A673 (cell line): Measurements from ENCODE around the gene RBM17. TPM values are rescaled to one million over a fixed set of nuclear protein-coding genes. Genes with fewer than 3 reads are reported as not detected.

Source experiments
- BruUV-seq: library from RNA; stranded (reverse); fragments of 400-500 nt; replicated peaks from 2 replicates; lab custom pipeline; 2021; lab: Mats Ljungman, UMichigan
- CTCF ChIA-PET: fragments of 300-600 bp; sonication (Branson Sonifier 250); formaldehyde crosslinking; loops from one replicate; lab custom pipeline; 2022; ENCODE audit warnings: antibody characterized with exemption; lab: Charles Lee
- POLR2A ChIA-PET: fragments of 300-600 bp; sonication (Branson Sonifier 250); formaldehyde crosslinking; loops from one replicate; lab custom pipeline; 2022; ENCODE audit warnings: antibody characterized with exemption; ENCODE audit not compliant: low non-redundant PET; lab: Charles Lee
- DNase-seq: peaks from one replicate; pipeline ENCODE4 v3.0.0-alpha.2; 2015; ENCODE audit warnings: low spot score
- H3K27ac ChIP-seq: fragments of 200-600 bp; sonication (generic); 2 replicates; pipeline ENCODE4 v1.5.1; 2016; ENCODE audit warnings: mixed run types, low read depth, mild to moderate bottlenecking, mixed read lengths, antibody characterized with exemption, low read length; ENCODE audit not compliant: poor library complexity, severe bottlenecking
- H3K27me3 ChIP-seq: fragments of 200-600 bp; sonication (generic); replicated peaks from 2 replicates; pipeline ENCODE4 v1.6.1; 2017; ENCODE audit warnings: mixed run types, low read depth, mild to moderate bottlenecking, mixed read lengths, antibody characterized with exemption, low read length; ENCODE audit not compliant: insufficient read depth, poor library complexity
- H3K36me3 ChIP-seq: fragments of 200-600 bp; sonication (generic); 2 replicates; pipeline ENCODE4 v1.6.1; 2016; ENCODE audit warnings: mixed run types, mild to moderate bottlenecking, mixed read lengths, antibody characterized with exemption, low read length; ENCODE audit not compliant: insufficient read depth, poor library complexity, severe bottlenecking
- H3K4me1 ChIP-seq: fragments of 200-600 bp; sonication (generic); 2 replicates; pipeline ENCODE4 v1.6.1; 2017; ENCODE audit warnings: mixed run types, mild to moderate bottlenecking, mixed read lengths, antibody characterized with exemption, low read length; ENCODE audit not compliant: insufficient read depth, poor library complexity, severe bottlenecking
- H3K4me3 ChIP-seq: fragments of 200-600 bp; sonication (generic); 2 replicates; pipeline ENCODE4 v1.5.1; 2016; ENCODE audit warnings: low read depth, mixed run types, mild to moderate bottlenecking, mixed read lengths, low read length; ENCODE audit not compliant: poor library complexity, severe bottlenecking
- H3K9me3 ChIP-seq: fragments of 200-600 bp; sonication (generic); 2 replicates; pipeline ENCODE4 v1.6.1; 2016; ENCODE audit warnings: mixed run types, low read depth, mild to moderate bottlenecking, mixed read lengths, antibody characterized with exemption, low read length; ENCODE audit not compliant: poor library complexity, severe bottlenecking
- EZH2 ChIP-seq: fragments of 200-600 bp; sonication (generic); IDR thresholded peaks from 2 replicates; pipeline ENCODE4 v1.6.1; 2017; ENCODE audit warnings: borderline replicate concordance, low read depth, mild to moderate bottlenecking, mixed read lengths, antibody characterized with exemption, low read length; ENCODE audit not compliant: poor library complexity, severe bottlenecking
- intact Hi-C: fragments of 100-400 bp; cut with micrococcal nuclease; formaldehyde crosslinking; loops from one replicate; pipeline ENCODE4 v1.10.0; 2022; ENCODE audit not compliant: unreplicated experiment
- total RNA-seq: library from RNA; stranded (reverse); gene quantifications from 2 replicates; pipeline ENCODE4 v1.2.3, GENCODE V29; 2021
- TF ChIP-seq, protein P1 (sequence below): fragments of 300-800, 200-600 bp; sonication (generic); conservative IDR thresholded peaks from 2 replicates; pipeline ENCODE4 v1.5.1; 2017; ENCODE audit warnings: low read depth, mild to moderate bottlenecking, antibody characterized with exemption, low read length, moderate library complexity, mixed read lengths

The RBM17 gene
- total RNA-seq, 1 experiment from 2014 or later, result 195 TPM

DNA sequence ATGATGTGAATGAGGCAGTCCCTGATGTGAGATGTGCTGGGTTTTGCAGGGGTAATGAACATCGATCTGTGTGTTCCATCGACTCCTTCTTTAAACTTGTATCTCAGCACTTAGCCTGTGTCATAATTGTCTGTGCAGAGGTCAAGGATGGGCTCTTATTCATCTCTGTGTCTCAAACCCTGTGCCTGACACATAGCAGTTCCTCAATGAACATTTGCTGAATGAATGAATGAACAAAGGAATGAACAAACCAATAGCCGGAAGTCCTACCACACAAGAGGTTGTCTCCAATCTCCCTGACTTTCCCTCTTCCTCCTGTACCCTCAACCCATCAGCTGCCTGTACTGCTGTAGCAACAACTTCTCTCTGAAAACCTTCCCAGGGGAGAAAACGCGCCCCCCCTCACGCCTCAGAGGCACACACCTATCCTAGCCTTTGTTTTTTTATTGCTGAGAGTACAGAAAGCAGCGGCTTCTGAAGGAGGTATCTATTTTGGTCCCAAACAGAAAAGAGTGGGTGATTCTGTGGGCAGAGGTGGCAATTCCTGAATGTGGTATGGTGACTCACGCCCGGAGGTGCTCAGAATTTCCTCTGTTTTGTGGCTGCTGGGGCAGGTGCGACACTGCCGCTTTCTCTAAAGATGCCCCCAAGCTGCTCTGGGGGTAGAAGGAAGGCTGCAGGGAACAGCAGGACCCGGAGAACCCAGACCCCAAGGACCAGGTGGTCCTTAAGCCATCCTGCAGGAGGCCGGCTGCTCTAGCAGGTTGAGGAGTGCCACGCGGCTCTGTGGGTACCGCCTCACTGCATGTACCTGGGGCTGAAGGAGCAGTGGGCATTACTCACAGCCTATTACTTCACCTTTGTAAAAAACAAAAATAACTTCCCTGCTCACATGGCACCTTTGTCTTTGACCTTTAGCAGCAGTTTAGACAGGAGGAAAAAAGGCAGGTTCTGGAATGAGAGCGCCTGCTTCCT is 36.3 kb upstream of the RBM17 start:
- intact Hi-C loops, result no loop called here
- TF ChIP-seq EZH2, result no peak
- TF ChIP-seq, protein P1, sequence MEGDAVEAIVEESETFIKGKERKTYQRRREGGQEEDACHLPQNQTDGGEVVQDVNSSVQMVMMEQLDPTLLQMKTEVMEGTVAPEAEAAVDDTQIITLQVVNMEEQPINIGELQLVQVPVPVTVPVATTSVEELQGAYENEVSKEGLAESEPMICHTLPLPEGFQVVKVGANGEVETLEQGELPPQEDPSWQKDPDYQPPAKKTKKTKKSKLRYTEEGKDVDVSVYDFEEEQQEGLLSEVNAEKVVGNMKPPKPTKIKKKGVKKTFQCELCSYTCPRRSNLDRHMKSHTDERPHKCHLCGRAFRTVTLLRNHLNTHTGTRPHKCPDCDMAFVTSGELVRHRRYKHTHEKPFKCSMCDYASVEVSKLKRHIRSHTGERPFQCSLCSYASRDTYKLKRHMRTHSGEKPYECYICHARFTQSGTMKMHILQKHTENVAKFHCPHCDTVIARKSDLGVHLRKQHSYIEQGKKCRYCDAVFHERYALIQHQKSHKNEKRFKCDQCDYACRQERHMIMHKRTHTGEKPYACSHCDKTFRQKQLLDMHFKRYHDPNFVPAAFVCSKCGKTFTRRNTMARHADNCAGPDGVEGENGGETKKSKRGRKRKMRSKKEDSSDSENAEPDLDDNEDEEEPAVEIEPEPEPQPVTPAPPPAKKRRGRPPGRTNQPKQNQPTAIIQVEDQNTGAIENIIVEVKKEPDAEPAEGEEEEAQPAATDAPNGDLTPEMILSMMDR, result no peak
- DNase-seq, result no peak
- BruUV-seq, result no TSS peak
- ChIA-PET CTCF (no interaction called here), POLR2A (no interaction called here)
- no peaks in the 10 kb centered on the region for H3K9me3 ChIP-seq
- H3K4me3 ChIP-seq, result no peak overlapping the region
- H3K36me3 ChIP-seq, result no peaks in the 10 kb centered on the region
- no peak overlapping the region for H3K27ac ChIP-seq
- no peaks in the 10 kb centered on the region for H3K4me1 ChIP-seq
- H3K27me3 ChIP-seq, result peaks cover 3% of the 10 kb centered on the region

DNA sequence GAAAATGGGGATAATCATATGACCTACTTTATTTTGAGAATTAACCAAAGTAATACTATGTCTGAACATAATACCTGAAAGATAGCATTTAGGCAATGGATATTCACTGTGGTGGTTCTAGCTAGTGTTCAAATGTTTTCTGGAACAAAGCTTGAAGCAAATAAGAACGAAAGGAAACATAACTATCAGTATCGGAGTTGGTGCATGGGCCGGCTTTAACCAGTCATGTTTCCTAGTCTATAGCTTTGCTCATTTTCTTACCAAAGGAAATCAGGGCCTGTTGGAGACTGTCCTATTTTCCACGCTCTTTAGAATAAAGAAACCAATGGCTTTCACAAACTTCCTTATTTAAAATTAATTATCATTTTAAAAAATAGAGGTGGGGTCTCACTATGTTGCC is 35.5 kb upstream of the RBM17 start:
- Histone ChIP-seq H3K36me3 (no peaks in the 10 kb centered on the region), H3K4me1 (no peaks in the 10 kb centered on the region), H3K9me3 (no peaks in the 10 kb centered on the region), H3K27ac (no peak overlapping the region), H3K27me3 (peaks cover 7% of the 10 kb centered on the region), H3K4me3 (no peak overlapping the region)
- ChIA-PET POLR2A (no interaction called here), CTCF (no interaction called here)
- intact Hi-C loops, result no loop called here
- BruUV-seq, result no TSS peak
- TF ChIP-seq EZH2, result no peak
- TF ChIP-seq, protein P1, result no peak
- DNase-seq, result no peak

DNA sequence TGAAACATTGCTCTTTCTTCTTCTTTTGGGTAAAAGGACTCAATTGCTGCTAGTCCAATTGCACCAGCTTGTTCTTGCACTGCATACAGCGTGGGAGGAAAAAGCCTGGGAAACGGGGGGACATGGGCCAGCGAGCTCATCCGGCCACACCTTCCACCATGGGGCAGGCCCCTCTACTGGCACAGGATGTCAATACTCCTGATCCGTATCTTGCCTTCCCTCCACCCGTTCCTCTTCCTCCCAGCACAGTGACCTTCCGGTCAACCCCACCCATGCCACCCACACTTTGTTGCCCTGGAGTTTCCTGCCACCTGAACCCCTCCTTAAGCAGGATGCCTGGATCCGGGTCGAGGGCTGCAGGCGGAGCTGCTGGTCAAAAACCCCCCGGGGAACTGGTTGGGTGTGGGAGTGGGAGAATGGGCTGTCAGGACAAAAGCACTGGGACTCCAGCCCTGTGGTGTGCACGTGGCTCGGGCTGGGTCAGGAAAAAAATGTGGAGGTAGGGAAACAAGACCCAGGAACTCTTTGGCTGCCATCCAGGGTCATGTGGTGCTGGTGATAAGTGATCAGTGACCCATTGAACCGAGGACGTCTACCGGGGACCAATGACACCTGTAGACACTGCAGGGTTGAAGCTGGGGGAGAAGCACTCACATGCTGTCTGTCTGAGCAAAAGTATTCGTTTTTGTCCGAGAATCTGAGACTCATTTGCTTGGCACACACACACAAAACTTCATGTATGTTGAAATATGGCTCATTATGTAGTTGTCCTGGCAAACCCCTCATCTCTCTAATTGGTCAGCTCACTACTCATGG is 34.8 kb upstream of the RBM17 start:
- Histone ChIP-seq H3K27me3 (peaks cover 15% of the 10 kb centered on the region), H3K36me3 (no peaks in the 10 kb centered on the region), H3K9me3 (no peaks in the 10 kb centered on the region), H3K4me1 (no peaks in the 10 kb centered on the region), H3K4me3 (no peak overlapping the region), H3K27ac (no peak overlapping the region)
- ChIA-PET CTCF (no interaction called here), POLR2A (no interaction called here)
- no TSS peak for BruUV-seq
- intact Hi-C loops, result no loop called here
- no peak for TF ChIP-seq EZH2
- TF ChIP-seq, protein P1, result no peak
- no peak for DNase-seq
